ENCODE data around the gene PLPP4.

PLPP4 gene

GRCh38 chr10:120517196-120517595, 60.2 kb downstream of the PLPP4 start:
- no peak for DNase-seq (ENCODE audit: low read depth in 3 of 3)

GRCh38 chr10:120517881-120518484, 61.0 kb downstream of the PLPP4 start:
- no peak for DNase-seq (ENCODE audit: low read depth in 3 of 3)

DNA sequence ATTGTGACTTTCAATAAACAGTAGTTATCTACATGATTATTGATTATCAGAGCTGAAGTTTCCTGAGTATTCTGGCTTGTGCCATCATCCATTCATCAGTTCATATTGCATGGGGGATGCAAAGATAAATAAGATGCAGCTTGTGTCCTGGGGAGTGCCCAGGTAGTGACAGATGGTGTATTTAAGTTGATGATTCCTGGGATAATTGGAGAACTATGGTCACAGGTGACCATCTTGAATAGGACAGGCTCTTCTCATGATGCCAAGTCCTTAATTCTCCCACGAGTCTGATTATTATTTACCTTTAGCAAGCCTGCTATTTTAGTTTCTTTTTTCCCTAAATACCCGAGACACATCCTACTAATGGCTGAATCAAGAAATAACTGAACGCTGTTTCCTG, 64.9 kb downstream of the PLPP4 start:
- DNase-seq (ENCODE audit: low read depth in 3 of 3): no peak

- DNase-seq (ENCODE audit: low read depth in 3 of 3): no peak
These were observed 70.7 kb downstream of the PLPP4 start for GRCh38 chr10:120527691-120528090.

DNA sequence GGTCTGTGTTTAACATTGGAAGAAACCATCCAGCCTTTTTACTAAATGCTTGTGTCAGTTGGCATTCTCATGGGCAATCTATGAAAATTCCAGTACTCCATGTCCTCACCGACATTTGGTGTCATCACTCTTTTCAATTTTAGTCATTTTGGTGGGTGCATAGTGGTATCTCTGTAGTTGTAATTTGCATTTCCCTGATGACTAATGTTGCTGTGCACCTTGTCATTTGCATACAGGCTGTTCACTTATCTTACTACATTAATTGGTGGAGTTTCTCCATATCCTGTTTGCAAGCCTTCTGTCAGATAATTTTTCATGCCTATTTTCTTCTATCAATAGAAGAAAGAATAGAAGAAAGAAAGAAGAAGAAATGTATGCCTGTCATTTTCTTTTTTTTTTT, 73.7 kb downstream of the PLPP4 start:
- DNase-seq (ENCODE audit: low read depth in 3 of 3): no peak

GRCh38 chr10:120538091-120538490, 81.1 kb downstream of the PLPP4 start:
- DNase-seq (ENCODE audit: low read depth in 3 of 3): no peak

DNA sequence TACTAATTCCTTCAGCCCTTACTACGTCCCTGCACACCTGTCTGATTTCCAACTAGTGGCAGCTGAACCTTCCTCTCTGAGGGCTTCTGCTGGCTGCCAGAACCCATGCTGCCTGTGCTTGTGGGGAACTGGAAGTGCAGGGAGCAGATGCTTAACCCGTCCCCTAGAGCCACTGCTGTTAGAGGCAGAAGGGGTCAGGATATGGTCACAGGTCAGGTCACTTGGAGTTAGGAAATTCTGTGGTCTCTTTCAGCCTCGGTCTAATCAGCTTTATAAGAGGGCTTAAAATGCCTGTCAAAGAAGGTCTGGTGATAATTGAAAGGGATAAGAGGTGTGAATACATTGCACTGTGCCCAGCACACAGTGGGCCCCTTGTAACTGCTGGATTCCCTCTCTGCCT, 82.0 kb downstream of the PLPP4 start:
- DNase-seq (ENCODE audit: low read depth in 3 of 3): no peak

- DNase-seq (ENCODE audit: low read depth in 3 of 3): no peak
These were observed 83.5 kb downstream of the PLPP4 start for GRCh38 chr10:120540486-120540885.

DNA sequence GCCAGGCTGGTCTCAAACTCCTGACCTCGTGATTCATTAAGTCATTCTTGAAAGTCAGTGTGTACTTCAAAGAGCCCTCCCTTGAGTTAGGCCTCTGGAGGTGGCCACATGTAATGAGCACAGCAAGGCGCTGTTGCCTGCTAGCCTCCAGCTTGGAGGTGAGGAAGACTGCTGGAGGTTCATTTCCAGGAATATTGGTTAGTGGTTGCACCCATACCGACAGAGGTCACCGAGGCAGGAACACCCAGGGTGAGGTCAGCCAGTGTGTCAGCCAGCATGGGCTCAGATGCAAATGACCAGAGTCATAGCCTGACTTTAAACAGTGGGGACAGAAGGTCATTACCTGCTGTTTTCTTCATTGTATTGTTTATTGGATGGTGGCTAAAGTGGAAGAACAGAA, 85.0 kb downstream of the PLPP4 start:
- DNase-seq (ENCODE audit: low read depth in 3 of 3): no peak

- no peak for DNase-seq (ENCODE audit: low read depth in 3 of 3)
These were observed 85.6 kb downstream of the PLPP4 start for GRCh38 chr10:120542591-120542990.

DNA sequence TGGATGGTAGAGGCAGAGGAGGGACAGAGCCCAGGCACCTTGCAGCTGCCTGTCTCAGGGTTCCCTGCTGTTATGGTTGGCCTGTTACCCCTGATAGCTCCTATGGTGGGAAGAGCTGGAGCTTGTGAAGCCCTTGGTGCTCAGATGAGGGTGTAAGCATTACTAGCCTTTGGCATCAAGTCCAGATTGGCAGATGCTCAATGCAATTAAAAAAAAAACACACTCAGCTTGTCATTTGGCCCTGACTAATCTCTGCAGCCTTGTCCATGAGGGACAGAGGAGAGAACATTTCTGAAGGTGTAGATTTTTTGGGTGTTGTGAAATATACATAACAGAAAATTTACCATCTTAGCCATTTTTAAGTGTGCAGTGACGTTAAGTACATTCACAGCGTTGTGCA, 86.3 kb downstream of the PLPP4 start:
- no peak for DNase-seq (ENCODE audit: low read depth in 3 of 3)

GRCh38 chr10:120548210-120548609, 91.2 kb downstream of the PLPP4 start:
- DNase-seq (ENCODE audit: low read depth in 3 of 3): no peak

DNA sequence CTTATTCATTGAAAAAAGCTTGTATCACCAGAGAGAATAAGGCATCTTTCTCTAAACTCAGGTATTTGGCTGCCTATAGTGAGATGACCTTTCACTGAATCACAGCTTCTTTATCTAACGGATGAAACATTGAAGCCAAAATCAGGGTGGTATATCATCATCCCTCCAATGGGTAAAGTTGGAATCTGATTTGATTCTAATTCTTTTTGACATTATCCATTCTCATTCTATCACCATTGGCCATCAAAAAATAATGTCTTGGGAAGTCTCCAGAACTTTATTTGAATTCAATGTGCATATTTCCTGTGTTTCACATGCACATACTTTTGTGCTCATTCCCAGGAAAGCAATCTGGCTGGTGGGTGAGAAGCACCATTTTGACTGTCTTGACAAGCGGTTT, 95.2 kb downstream of the PLPP4 start:
- DNase-seq (ENCODE audit: low read depth in 3 of 3): no peak

GRCh38 chr10:120553911-120554310, 96.9 kb downstream of the PLPP4 start:
- no peak for DNase-seq (ENCODE audit: low read depth in 3 of 3)

GRCh38 chr10:120555436-120555835, 98.4 kb downstream of the PLPP4 start:
- no peak for DNase-seq (ENCODE audit: low read depth in 3 of 3)

- DNase-seq (ENCODE audit: low read depth in 3 of 3): no peak
These were observed 99.0 kb downstream of the PLPP4 start for GRCh38 chr10:120555842-120556532.

DNA sequence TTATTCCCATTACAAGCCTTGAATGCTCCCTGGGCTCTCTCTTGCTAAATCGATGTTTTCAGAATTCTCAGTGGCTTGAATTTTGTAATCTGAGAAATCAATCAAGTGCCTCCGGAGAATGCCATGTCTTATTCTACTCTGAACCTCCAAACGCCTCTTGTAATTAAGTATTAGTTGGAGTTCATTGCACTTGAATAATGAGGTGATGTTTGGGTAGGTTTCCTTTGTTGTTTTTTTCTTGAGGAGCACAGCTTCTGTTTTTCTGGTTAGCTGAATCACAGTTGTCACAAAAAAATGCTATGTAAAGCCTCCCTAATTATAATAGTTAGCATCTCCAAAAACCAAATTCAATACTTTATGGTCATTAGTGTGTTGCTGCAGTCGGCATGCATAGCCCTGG, 100.3 kb downstream of the PLPP4 start:
- no peak for DNase-seq (ENCODE audit: low read depth in 3 of 3)

DNA sequence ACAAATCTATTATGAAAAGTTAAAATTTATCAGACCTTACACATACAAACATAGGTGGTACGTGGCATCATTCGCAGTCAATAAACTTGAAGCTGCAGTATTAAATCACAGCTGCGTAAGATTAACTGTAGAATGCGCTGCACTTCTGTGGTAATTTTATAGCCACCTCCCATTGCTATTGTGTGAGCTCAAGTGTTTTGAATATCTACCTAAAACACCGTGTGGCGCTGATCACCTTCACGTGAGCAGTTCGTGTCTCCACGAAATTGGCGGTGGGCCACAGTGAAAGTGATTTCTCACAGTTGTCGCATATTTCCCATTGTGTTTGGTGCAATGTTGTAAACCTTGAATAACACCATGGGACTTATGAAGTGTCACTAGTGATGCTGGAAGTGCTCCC, 102.8 kb downstream of the PLPP4 start:
- no peak for DNase-seq (ENCODE audit: low read depth in 3 of 3)

- no peak for DNase-seq (ENCODE audit: low read depth in 3 of 3)
These were observed 105.9 kb downstream of the PLPP4 start for GRCh38 chr10:120562956-120563355.

DNA sequence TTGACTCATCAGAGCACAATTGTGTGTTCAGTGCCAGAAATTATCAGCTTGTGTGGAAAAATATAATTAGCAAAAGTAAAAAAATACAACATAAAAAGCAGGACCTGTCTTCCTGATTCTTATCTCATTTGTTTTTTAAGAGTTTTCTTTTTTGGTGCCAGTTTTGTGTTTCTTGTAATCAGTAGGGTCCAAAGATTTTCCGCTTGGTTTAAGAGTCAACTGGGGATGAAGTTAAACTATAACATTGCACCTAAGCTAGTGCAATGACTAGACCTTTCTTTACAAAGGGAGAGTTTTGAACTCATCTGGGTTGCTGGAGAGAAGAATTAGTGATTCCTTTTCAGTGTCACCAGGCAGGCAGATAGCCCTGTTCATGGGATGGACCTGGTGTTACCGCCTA, 113.4 kb downstream of the PLPP4 start:
- no peak for DNase-seq (ENCODE audit: low read depth in 3 of 3)

GRCh38 chr10:120571266-120571665, 114.2 kb downstream of the PLPP4 start:
- DNase-seq (ENCODE audit: low read depth in 3 of 3): no peak

DNA sequence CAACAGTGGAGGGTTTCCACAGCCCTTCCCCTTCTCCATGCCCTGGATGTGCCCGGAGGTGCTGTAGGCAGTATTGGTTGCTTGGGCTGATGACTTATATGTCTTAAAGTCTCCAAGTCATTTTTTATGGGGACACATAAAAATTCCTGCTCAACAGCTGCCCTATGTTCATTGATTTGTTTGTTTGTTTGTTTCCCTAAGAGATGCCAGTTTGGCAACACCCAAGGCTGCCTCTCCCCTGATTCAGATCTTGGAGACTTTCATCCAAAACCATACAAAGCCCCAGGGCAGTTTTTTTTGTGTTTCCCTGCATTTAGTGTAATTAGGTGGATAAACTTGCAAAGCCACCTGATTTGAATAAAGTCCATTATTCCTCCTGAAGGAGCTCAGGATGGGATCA, 115.3 kb downstream of the PLPP4 start:
- DNase-seq (ENCODE audit: low read depth in 3 of 3): no peak

DNA sequence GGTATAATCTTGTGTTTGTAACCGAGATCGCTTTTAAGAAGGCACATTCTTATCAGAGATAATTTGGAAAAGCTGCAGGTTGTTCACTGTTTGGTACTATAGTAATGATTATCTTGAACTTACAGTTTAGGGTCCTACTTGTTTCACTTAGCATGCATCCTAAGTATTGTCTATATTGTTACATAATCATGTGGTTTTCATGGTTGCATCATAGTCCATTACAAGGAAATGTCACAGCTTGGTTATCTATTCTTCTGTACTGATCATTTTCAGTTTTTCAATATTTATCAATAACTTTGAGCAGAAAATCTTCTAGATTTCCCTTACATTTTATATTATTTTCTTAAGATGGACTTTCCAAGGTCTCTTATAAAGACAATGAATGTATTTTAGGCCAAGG, 116.3 kb downstream of the PLPP4 start:
- DNase-seq (ENCODE audit: low read depth in 3 of 3): no peak

GRCh38 chr10:120574981-120575380, 118.0 kb downstream of the PLPP4 start:
- no peak for DNase-seq (ENCODE audit: low read depth in 3 of 3)
